ENCODE results near the gene FNBP1. TPM values are rescaled to one million over a fixed set of nuclear protein-coding genes. Genes with fewer than 3 reads are reported as not detected.
"Not testable (repeated sequence)": the region's sequence is repeated elsewhere in the genome, so short reads cannot be mapped to it uniquely, and the experiment has no call there.

FNBP1 gene
- polyA plus RNA-seq, 2 of the 4 experiments (the other 2 are of a cell fraction) = 10.6 to 15.6 TPM

- no peak for DNase-seq (ENCODE audit: low read depth in 1 of 2, low spot score in 1 of 2)
- no peak for ATAC-seq
- Histone ChIP-seq H3K4me2 (no peak overlapping the region), H3K27ac (no peak overlapping the region), H3K9me3 (no peaks in the 10 kb centered on the region), H3K4me3 (no peak overlapping the region), H3K4me1 (peaks cover 20% of the 10 kb centered on the region)
- ChIA-PET CTCF (interaction anchor here (0.9 to 1.3 kb wide), 2 partner anchors 11 to 103 kb away, joined by 3 to 4 read pairs; no protein-coding TSS in a partner anchor), POLR2A (no interaction called here)
- 93% methylated on average over 1 of the region's 1 CpG for WGBS (ENCODE audit: missing lambda C conversion rate)
- FAIRE-seq = no peak
- TF ChIP-seq ZSCAN20 (CRISPR knock-in tag; IDR thresholded peaks at IDR 0.05) = no peak
These were observed 55.0 kb downstream of the FNBP1 start for GRCh38 chr9:129987941-129988340.

GRCh38 chr9:129987047-129987446, 55.9 kb downstream of the FNBP1 start:
- ChIA-PET POLR2A (no interaction called here), CTCF (interaction anchor here (0.6 kb wide), 1 partner anchor 80 kb away, joined by 3 read pairs; no protein-coding TSS in a partner anchor)
- no peaks in the 10 kb centered on the region for H3K9me3 ChIP-seq
- H3K27ac ChIP-seq = no peak overlapping the region
- TF ChIP-seq HMGXB4 (CRISPR knock-in tag; IDR thresholded peaks at IDR 0.05; ENCODE audit: borderline replicate concordance) (no peak), ZFP36 (IDR thresholded peaks at IDR 0.05; ENCODE audit: borderline replicate concordance, partially characterized antibody) (no peak), CHD2 (IDR thresholded peaks at IDR 0.05; ENCODE audit: low read length, partially characterized antibody) (no peak), BHLHE40 (IDR thresholded peaks at IDR 0.05; ENCODE audit: low read depth, low read length) (no peak), RARB (CRISPR knock-in tag; IDR thresholded peaks at IDR 0.05) (no peak), RAD21 (conservative IDR thresholded peaks at IDR 0.05 in 1 of 2, IDR thresholded peaks at IDR 0.05 in 1 of 2) (no peak), TFCP2L1 (CRISPR knock-in tag; IDR thresholded peaks at IDR 0.05) (no peak), HOXB13 (CRISPR knock-in tag; IDR thresholded peaks at IDR 0.05; ENCODE audit: low read depth) (no peak), EHF (CRISPR knock-in tag; IDR thresholded peaks at IDR 0.05) (no peak), REST (IDR thresholded peaks at IDR 0.05) (no peak), POLR2AphosphoS2 (conservative IDR thresholded peaks at IDR 0.05; ENCODE audit: low read length) (no peak), ZNF302 (CRISPR knock-in tag; IDR thresholded peaks at IDR 0.05) (no peak), FOXS1 (CRISPR knock-in tag; IDR thresholded peaks at IDR 0.05) (no peak), RCOR1 (IDR thresholded peaks at IDR 0.05; ENCODE audit: low read depth, low read length) (no peak), KDM5A (IDR thresholded peaks at IDR 0.05) (no peak)
- 79% methylated on average over 8 of the region's 8 CpGs for WGBS (ENCODE audit: missing lambda C conversion rate)
- ATAC-seq (no peak), FAIRE-seq (no peak), DNase-seq (ENCODE audit: low read depth in 1 of 2, low spot score in 1 of 2) (no peak)
- H3K4me3 ChIP-seq = no peak overlapping the region
- H3K4me2 ChIP-seq = no peak overlapping the region
- H3K4me1 ChIP-seq = peaks cover 20% of the 10 kb centered on the region

GRCh38 chr9:129984589-129984988, 58.4 kb downstream of the FNBP1 start:
- H3K27ac ChIP-seq; CTCF ChIA-PET; H3K4me3 ChIP-seq; DNase-seq (ENCODE audit: low read depth in 1 of 2, low spot score in 1 of 2); ATAC-seq; POLR2A ChIA-PET; H3K9me3 ChIP-seq; FAIRE-seq; H3K4me2 ChIP-seq: not testable (repeated sequence)
- WGBS (ENCODE audit: missing lambda C conversion rate) = 84% methylated on average over 9 of the region's 9 CpGs
- peaks cover 13% of the 10 kb centered on the region for H3K4me1 ChIP-seq
